Measurements from ENCODE around the gene CEP41.

DNA sequence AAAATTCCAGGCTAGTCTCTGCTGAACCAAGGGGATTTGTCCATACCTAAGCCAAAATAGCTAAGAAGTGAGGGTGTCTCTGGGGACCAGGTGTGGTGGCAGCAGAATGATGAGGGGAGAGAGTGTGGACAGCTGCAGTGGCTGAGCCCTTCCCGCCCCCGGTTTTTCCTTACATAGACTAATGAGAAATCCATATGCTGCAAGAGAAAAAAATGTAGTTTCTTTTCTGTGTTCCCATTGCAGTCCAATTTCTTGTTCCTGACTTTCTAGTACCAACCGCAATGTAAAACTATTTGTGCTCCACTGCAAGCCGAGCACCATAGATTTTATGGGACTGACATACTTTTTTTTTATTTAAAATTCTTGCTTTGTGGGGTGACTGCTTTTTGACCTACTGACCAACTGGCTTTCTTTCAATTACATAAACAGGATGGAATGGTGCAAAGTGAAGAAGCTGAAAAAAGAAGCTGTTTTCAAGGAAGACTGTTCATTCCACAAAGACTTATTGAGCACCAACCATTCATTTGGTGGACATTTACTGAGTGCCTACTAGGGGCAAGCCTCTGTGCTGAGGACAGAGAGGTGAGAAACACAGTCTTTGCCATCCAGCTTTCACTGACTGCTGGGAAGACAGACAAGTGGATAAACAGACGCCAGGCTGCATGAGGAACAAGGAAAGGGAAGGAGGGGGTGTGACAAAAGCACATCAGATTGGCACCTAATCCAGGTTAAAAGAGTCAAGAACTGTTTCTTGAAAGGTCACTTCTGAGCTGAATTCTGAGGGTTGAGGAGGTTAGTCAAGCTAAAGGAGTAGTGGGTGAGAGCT lies 9.8 kb downstream of the CEP41 start:
- TF ChIP-seq CTCF (IDR thresholded peaks at IDR 0.05) (no peak), POLR2A (IDR thresholded peaks at IDR 0.05) (no peak)
